Astrocyte of the spinal cord (primary cell): ENCODE results near the gene YY2.
"Not testable (repeated sequence)": the region's sequence is repeated elsewhere in the genome, so short reads cannot be mapped to it uniquely, and the experiment has no call there.

ENCODE experiments used
- DNase-seq: peaks from one replicate; pipeline ENCODE4 v3.0.0; 2011; ENCODE audit warnings: low read depth, low spot score
- H3K4me3 ChIP-seq: 2 replicates; pipeline ENCODE4 v1.5.1; 2011; ENCODE audit warnings: low read depth, mild to moderate bottlenecking, low read length, moderate library complexity
- CTCF ChIP-seq: IDR thresholded peaks from 2 replicates; pipeline ENCODE4 v1.5.1; 2012; ENCODE audit warnings: low read depth, mild to moderate bottlenecking, low read length, inconsistent platforms
- in situ Hi-C: cut with HindIII; loops from 2 replicates; pipeline ENCODE4 v1.10.0; 2017; ENCODE audit warnings: low sequenced_read_pairs

Gene YY2

GRCh38 chrX:21870494-21870893 lies 14.7 kb downstream of the YY2 start:
- no peak overlapping the region for H3K4me3 ChIP-seq
- in situ Hi-C loops = no loop called here
- TF ChIP-seq CTCF = no peak
- DNase-seq = no peak

- DNase-seq = no peak
- H3K4me3 ChIP-seq = no peak overlapping the region
- TF ChIP-seq CTCF = no peak
- in situ Hi-C loops = no loop called here
These were observed 17.4 kb downstream of the YY2 start for GRCh38 chrX:21873063-21873775.

- in situ Hi-C loops, H3K4me3 ChIP-seq, DNase-seq: not testable (repeated sequence)
These were observed 18.4 kb downstream of the YY2 start for GRCh38 chrX:21874182-21874581.

GRCh38 chrX:21875013-21875412 lies 19.2 kb downstream of the YY2 start:
- DNase-seq = no peak
- in situ Hi-C loops = no loop called here
- no peak overlapping the region for H3K4me3 ChIP-seq
- TF ChIP-seq CTCF = no peak

- H3K4me3 ChIP-seq = no peak overlapping the region
- DNase-seq = no peak
- in situ Hi-C loops = no loop called here
- no peak for TF ChIP-seq CTCF
These were observed 26.2 kb downstream of the YY2 start for GRCh38 chrX:21881881-21882574.

- in situ Hi-C loops = no loop called here
- DNase-seq = peak; percentile 32
- no peak for TF ChIP-seq CTCF
- H3K4me3 ChIP-seq = no peak overlapping the region
These were observed 27.5 kb downstream of the YY2 start for GRCh38 chrX:21883258-21883657.

- no peak for TF ChIP-seq CTCF
- DNase-seq = peak; percentile 39
- no peak overlapping the region for H3K4me3 ChIP-seq
- in situ Hi-C loops = no loop called here
These were observed 29.8 kb downstream of the YY2 start for GRCh38 chrX:21885568-21885967.
